K562 (cell line): ENCODE results near the gene CFAP53. TPM values are rescaled to one million over a fixed set of nuclear protein-coding genes. Genes with fewer than 3 reads are reported as not detected.

ENCODE experiments used
- ARNT ChIP-seq, 2 experiments: fragments of 450-650 bp; IDR thresholded peaks; 2 replicates each; pipeline ENCODE4 v1.6.1; 2016; ENCODE audit warnings: mild to moderate bottlenecking in 1 of 2
- CBX8 ChIP-seq: fragments of 200-600 bp; sonication (generic); IDR thresholded peaks from 2 replicates; pipeline ENCODE4 v1.6.1; 2012; ENCODE audit warnings: borderline replicate concordance, mixed run types, low read depth, mild to moderate bottlenecking, moderate library complexity, mixed read lengths, low read length, control low read depth, inconsistent platforms; ENCODE audit not compliant: poor library complexity, severe bottlenecking; ENCODE audit errors: extremely low read depth
- CHD2 ChIP-seq: IDR thresholded peaks from 2 replicates; pipeline ENCODE4 v1.6.1; 2011; ENCODE audit warnings: low read depth, low read length
- MBD1 ChIP-seq: fragments of 250-450 bp; sonication (Bioruptor Pico); IDR thresholded peaks from 2 replicates; pipeline ENCODE4 v1.8.0; 2022; ENCODE audit warnings: inconsistent platforms
- MCM3 ChIP-seq: fragments of 450-650 bp; IDR thresholded peaks from 2 replicates; pipeline ENCODE4 v1.6.1; 2016
- NFXL1 ChIP-seq: fragments of 450-650 bp; formaldehyde crosslinking; IDR thresholded peaks from 2 replicates; pipeline ENCODE4 v1.4.0; 2021; ENCODE audit warnings: mild to moderate bottlenecking
- SMC3 ChIP-seq: conservative IDR thresholded peaks from 2 replicates; pipeline ENCODE4 v1.6.1; 2011; ENCODE audit warnings: low read depth, low read length, improper control_type of control experiment; ENCODE audit not compliant: insufficient read depth
- ZC3H8 ChIP-seq: fragments of 450-650 bp; IDR thresholded peaks from 2 replicates; pipeline ENCODE4 v1.6.1; 2017
- ZNF778 ChIP-seq: fragments of 450-650 bp; formaldehyde crosslinking; IDR thresholded peaks from 2 replicates; pipeline ENCODE4 v1.4.0; 2020; ENCODE audit warnings: mild to moderate bottlenecking, moderate library complexity
- ZNF785 ChIP-seq: fragments of 250-450 bp; sonication (Bioruptor Pico); IDR thresholded peaks from 2 replicates; pipeline ENCODE4 v1.4.0; 2020; ENCODE audit warnings: mild to moderate bottlenecking
- polyA plus RNA-seq, 8 experiments: library from polyadenylated mRNA; depleted of rRNA in 4 of 8; stranded (reverse) in 5 of 8; unstranded in 3 of 8; fragments of >200 nt; fragmentation: Nextera tagmentation in 2 of 8; fragmentation: Illumina TruSeq in 1 of 8; extraction: Ambion mirVana in 2 of 8; extraction: Trizol in 1 of 8; gene quantifications; 2 replicates each; pipeline versions ENCODE4 v1.2.1 to v1.2.3, GENCODE V29; 2011 to 2014; ENCODE audit warnings: inconsistent platforms in 1 of 8, missing spikeins in 1 of 8
- total RNA-seq, 7 experiments: library from RNA; depleted of rRNA in 6 of 7; stranded (reverse); fragments of >200 nt in 6 of 7; fragmentation: Illumina TruSeq in 2 of 7; extraction: Trizol in 2 of 7; gene quantifications; 2 replicates each; pipeline versions ENCODE4 v1.2.1 to v1.2.3, GENCODE V29; 2011 to 2021; ENCODE audit warnings: low replicate concordance in 1 of 7
- TF ChIP-seq, protein P1 (sequence below): IDR thresholded peaks from 2 replicates; pipeline ENCODE4 v1.6.1; 2011; ENCODE audit warnings: borderline replicate concordance, low read depth, mild to moderate bottlenecking, moderate library complexity, low read length; ENCODE audit not compliant: insufficient read depth, poor library complexity, severe bottlenecking
- TF ChIP-seq, protein P2 (sequence below): fragments of 200-400 bp; formaldehyde crosslinking; IDR thresholded peaks from 2 replicates; pipeline ENCODE4 v1.6.1; 2017; ENCODE audit warnings: mild to moderate bottlenecking, low read depth, low read length, moderate library complexity
- TF ChIP-seq, protein P3 (sequence below): fragments of 450-650 bp; formaldehyde crosslinking; IDR thresholded peaks from 2 replicates; pipeline ENCODE4 v1.4.0; 2020; ENCODE audit warnings: mild to moderate bottlenecking, moderate library complexity
- TF ChIP-seq, protein P4 (sequence below): fragments of 450-650 bp; IDR thresholded peaks from 2 replicates; pipeline ENCODE4 v1.6.1; 2018; ENCODE audit warnings: mild to moderate bottlenecking, low read depth; ENCODE audit not compliant: partially characterized antibody

The CFAP53 gene
- total and polyA plus RNA-seq, 9 of the 15 experiments (the other 6 are each of a cell fraction or from before 2014, with no cell fraction given): 0.21 to 1.9 (median 1.2) TPM

GRCh38 chr18:50287441-50288347 lies 21.4 kb upstream of the CFAP53 start, which contains the start of gene CXXC1 (continued):
- TF ChIP-seq, protein P1, sequence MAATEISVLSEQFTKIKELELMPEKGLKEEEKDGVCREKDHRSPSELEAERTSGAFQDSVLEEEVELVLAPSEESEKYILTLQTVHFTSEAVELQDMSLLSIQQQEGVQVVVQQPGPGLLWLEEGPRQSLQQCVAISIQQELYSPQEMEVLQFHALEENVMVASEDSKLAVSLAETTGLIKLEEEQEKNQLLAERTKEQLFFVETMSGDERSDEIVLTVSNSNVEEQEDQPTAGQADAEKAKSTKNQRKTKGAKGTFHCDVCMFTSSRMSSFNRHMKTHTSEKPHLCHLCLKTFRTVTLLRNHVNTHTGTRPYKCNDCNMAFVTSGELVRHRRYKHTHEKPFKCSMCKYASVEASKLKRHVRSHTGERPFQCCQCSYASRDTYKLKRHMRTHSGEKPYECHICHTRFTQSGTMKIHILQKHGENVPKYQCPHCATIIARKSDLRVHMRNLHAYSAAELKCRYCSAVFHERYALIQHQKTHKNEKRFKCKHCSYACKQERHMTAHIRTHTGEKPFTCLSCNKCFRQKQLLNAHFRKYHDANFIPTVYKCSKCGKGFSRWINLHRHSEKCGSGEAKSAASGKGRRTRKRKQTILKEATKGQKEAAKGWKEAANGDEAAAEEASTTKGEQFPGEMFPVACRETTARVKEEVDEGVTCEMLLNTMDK: peak; percentile 100
- TF ChIP-seq, protein P2, sequence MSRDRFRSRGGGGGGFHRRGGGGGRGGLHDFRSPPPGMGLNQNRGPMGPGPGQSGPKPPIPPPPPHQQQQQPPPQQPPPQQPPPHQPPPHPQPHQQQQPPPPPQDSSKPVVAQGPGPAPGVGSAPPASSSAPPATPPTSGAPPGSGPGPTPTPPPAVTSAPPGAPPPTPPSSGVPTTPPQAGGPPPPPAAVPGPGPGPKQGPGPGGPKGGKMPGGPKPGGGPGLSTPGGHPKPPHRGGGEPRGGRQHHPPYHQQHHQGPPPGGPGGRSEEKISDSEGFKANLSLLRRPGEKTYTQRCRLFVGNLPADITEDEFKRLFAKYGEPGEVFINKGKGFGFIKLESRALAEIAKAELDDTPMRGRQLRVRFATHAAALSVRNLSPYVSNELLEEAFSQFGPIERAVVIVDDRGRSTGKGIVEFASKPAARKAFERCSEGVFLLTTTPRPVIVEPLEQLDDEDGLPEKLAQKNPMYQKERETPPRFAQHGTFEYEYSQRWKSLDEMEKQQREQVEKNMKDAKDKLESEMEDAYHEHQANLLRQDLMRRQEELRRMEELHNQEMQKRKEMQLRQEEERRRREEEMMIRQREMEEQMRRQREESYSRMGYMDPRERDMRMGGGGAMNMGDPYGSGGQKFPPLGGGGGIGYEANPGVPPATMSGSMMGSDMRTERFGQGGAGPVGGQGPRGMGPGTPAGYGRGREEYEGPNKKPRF: no peak
- TF ChIP-seq ZC3H8: no peak
- no peak for TF ChIP-seq ARNT (IDR thresholded peaks at IDR 0.05)
- TF ChIP-seq ZNF785 (CRISPR knock-in tag): no peak
- TF ChIP-seq SMC3: peak; percentile 25; the same call in 1 of the 2 replicates
- TF ChIP-seq CHD2: no peak
- no peak for TF ChIP-seq MBD1 (CRISPR knock-in tag)
- TF ChIP-seq, protein P3, sequence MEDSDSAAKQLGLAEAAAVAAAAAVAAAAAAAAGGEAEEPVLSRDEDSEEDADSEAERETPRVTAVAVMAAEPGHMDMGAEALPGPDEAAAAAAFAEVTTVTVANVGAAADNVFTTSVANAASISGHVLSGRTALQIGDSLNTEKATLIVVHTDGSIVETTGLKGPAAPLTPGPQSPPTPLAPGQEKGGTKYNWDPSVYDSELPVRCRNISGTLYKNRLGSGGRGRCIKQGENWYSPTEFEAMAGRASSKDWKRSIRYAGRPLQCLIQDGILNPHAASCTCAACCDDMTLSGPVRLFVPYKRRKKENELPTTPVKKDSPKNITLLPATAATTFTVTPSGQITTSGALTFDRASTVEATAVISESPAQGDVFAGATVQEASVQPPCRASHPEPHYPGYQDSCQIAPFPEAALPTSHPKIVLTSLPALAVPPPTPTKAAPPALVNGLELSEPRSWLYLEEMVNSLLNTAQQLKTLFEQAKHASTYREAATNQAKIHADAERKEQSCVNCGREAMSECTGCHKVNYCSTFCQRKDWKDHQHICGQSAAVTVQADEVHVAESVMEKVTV (CRISPR knock-in tag): no peak
- TF ChIP-seq MCM3: no peak
- no peak for TF ChIP-seq ZNF778 (CRISPR knock-in tag)
- TF ChIP-seq CBX8: no peak
- no peak for TF ChIP-seq NFXL1 (CRISPR knock-in tag)
- TF ChIP-seq, protein P4, sequence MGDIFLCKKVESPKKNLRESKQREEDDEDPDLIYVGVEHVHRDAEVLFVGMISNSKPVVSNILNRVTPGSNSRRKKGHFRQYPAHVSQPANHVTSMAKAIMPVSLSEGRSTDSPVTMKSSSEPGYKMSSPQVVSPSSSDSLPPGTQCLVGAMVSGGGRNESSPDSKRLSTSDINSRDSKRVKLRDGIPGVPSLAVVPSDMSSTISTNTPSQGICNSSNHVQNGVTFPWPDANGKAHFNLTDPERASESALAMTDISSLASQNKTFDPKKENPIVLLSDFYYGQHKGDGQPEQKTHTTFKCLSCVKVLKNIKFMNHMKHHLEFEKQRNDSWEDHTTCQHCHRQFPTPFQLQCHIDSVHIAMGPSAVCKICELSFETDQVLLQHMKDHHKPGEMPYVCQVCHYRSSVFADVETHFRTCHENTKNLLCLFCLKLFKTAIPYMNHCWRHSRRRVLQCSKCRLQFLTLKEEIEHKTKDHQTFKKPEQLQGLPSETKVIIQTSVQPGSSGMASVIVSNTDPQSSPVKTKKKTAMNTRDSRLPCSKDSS: no peak
